Hepatocyte (in vitro differentiated cells): ENCODE results near the gene DSN1. TPM values are rescaled to one million over a fixed set of nuclear protein-coding genes. Genes with fewer than 3 reads are reported as not detected.

Experiments
- DNase-seq: peaks from one replicate; pipeline ENCODE4 v3.0.0-alpha.2; 2016; ENCODE audit warnings: low spot score
- H2AFZ ChIP-seq: fragments of 200-600 bp; sonication (generic); 2 replicates; pipeline ENCODE4 v1.6.0; 2016; ENCODE audit warnings: antibody characterized with exemption, mild to moderate bottlenecking
- H3K27ac ChIP-seq: fragments of 200-600 bp; sonication (generic); 2 replicates; pipeline ENCODE4 v1.5.1; 2016; ENCODE audit warnings: mild to moderate bottlenecking
- H3K27me3 ChIP-seq: fragments of 200-600 bp; sonication (generic); 2 replicates; pipeline ENCODE4 v1.6.1; 2016
- H3K36me3 ChIP-seq: fragments of 200-600 bp; sonication (generic); replicated peaks from 2 replicates; pipeline ENCODE4 v1.5.1; 2016; ENCODE audit warnings: low read depth; ENCODE audit not compliant: insufficient read depth
- H3K4me1 ChIP-seq: fragments of 200-600 bp; sonication (generic); 2 replicates; pipeline ENCODE4 v1.5.1; 2016; ENCODE audit warnings: mild to moderate bottlenecking, moderate library complexity; ENCODE audit not compliant: insufficient read depth
- H3K4me2 ChIP-seq: fragments of 200-600 bp; sonication (generic); 2 replicates; pipeline ENCODE4 v1.6.0; 2016
- H3K4me3 ChIP-seq: fragments of 200-600 bp; sonication (generic); 2 replicates; pipeline ENCODE4 v1.5.1; 2016; ENCODE audit warnings: mild to moderate bottlenecking
- H3K79me2 ChIP-seq: fragments of 200-600 bp; sonication (generic); 2 replicates; pipeline ENCODE4 v1.6.0; 2017; ENCODE audit warnings: mild to moderate bottlenecking
- H3K9me2 ChIP-seq: fragments of 200-600 bp; sonication (generic); replicated peaks from 2 replicates; pipeline ENCODE4 v1.6.0; 2017; ENCODE audit warnings: mild to moderate bottlenecking; ENCODE audit not compliant: insufficient read depth
- H3K9me3 ChIP-seq: fragments of 200-600 bp; sonication (generic); 2 replicates; pipeline ENCODE4 v1.5.1; 2016; ENCODE audit warnings: low read depth, mild to moderate bottlenecking
- H4K20me1 ChIP-seq: fragments of 200-600 bp; sonication (generic); 2 replicates; pipeline ENCODE4 v1.6.0; 2016; ENCODE audit warnings: mild to moderate bottlenecking; ENCODE audit not compliant: insufficient read depth, poor library complexity, severe bottlenecking
- EZH2 ChIP-seq: fragments of 200-600 bp; sonication (generic); IDR thresholded peaks from 2 replicates; pipeline ENCODE4 v1.6.1; 2016; ENCODE audit warnings: antibody characterized with exemption, mild to moderate bottlenecking, borderline replicate concordance
- EZH2phosphoT487 ChIP-seq: fragments of 200-600 bp; sonication (generic); IDR thresholded peaks from one replicate; pipeline ENCODE4 v1.6.1; 2018; ENCODE audit warnings: antibody characterized with exemption, mild to moderate bottlenecking, low read depth, moderate library complexity; ENCODE audit not compliant: unreplicated experiment, severe bottlenecking
- WGBS: methylation state at CpG from one replicate; pipeline ENCODE4 v1.1.6; 2016; ENCODE audit warnings: low lambda C conversion rate; ENCODE audit errors: missing lambda C conversion rate; 5-methylcytosine and 5-hydroxymethylcytosine counted together
- polyA plus RNA-seq: library from polyadenylated mRNA; unstranded; fragments of >200 nt; fragmentation: Nextera tagmentation; extraction: Ambion mirVana; gene quantifications from 2 replicates; pipeline ENCODE4 v1.2.1, GENCODE V29; 2016
- total RNA-seq: library from RNA; depleted of rRNA; stranded (reverse); fragments of >200 nt; gene quantifications from 2 replicates; pipeline ENCODE4 v1.2.3, GENCODE V29; 2014
- TF ChIP-seq, protein P1 (sequence below): fragments of 200-600 bp; sonication (generic); IDR thresholded peaks from 2 replicates; pipeline ENCODE4 v1.5.1; 2016; ENCODE audit warnings: antibody characterized with exemption, mild to moderate bottlenecking; ENCODE audit not compliant: poor library complexity

DSN1 gene
- total and polyA plus RNA-seq, 2 experiments from 2014 or later: 9.5 to 12.7 TPM

DNA sequence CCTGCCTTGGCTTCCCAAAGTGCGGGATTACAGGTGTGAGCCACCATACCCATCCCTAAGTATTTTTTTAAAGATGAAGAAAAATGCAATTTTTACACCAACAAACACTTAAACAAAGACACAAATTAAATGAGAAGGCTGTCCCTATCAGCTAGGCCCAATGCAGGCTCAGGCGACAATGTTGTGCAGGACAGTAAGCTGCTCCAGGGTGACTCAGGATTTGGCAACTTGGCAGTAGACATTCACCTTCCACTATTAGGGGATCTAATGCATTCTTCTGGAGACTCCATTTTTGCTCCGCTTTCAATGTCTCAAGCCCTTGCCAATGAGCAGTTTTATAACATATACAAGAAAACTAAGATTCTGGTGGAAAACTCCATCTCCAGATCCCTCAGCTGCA lies 47.4 kb downstream of the DSN1 start:
- DNase-seq: no peak
- no peak overlapping the region for H3K4me3 ChIP-seq
- no peaks in the 10 kb centered on the region for H4K20me1 ChIP-seq
- no peaks in the 10 kb centered on the region for H3K9me3 ChIP-seq
- H3K4me2 ChIP-seq: no peak overlapping the region
- no peak overlapping the region for H3K27ac ChIP-seq
- no peak for TF ChIP-seq EZH2
- no peak for TF ChIP-seq EZH2phosphoT487
- TF ChIP-seq, protein P1, sequence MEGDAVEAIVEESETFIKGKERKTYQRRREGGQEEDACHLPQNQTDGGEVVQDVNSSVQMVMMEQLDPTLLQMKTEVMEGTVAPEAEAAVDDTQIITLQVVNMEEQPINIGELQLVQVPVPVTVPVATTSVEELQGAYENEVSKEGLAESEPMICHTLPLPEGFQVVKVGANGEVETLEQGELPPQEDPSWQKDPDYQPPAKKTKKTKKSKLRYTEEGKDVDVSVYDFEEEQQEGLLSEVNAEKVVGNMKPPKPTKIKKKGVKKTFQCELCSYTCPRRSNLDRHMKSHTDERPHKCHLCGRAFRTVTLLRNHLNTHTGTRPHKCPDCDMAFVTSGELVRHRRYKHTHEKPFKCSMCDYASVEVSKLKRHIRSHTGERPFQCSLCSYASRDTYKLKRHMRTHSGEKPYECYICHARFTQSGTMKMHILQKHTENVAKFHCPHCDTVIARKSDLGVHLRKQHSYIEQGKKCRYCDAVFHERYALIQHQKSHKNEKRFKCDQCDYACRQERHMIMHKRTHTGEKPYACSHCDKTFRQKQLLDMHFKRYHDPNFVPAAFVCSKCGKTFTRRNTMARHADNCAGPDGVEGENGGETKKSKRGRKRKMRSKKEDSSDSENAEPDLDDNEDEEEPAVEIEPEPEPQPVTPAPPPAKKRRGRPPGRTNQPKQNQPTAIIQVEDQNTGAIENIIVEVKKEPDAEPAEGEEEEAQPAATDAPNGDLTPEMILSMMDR: no peak
- no peaks in the 10 kb centered on the region for H3K27me3 ChIP-seq
- no peaks in the 10 kb centered on the region for H3K9me2 ChIP-seq
- peaks cover 3% of the 10 kb centered on the region for H3K79me2 ChIP-seq
- 98% methylated on average over 3 of the region's 3 CpGs for WGBS
- H2AFZ ChIP-seq: no peak overlapping the region
- H3K36me3 ChIP-seq: no peaks in the 10 kb centered on the region
- H3K4me1 ChIP-seq: no peaks in the 10 kb centered on the region

DNA sequence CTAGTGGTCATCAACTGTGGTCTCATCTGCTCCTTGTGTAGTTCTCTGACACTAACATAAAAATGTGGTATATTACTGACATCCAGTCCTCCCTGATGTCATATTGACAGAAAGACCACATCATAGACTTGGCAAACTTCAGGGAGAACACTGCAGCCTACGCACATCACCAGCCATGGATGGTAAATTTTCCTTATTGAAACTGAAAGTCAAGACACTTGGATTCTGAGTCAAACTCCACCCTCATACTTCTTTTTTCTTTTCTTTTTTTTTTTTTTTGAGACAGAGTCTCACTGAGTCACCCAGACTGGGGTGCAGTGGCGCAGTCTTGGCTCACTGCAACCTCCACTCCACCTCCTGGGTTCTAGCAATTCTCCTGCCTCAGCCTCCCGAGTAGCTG lies 53.1 kb downstream of the DSN1 start:
- no peaks in the 10 kb centered on the region for H3K9me3 ChIP-seq
- no peak overlapping the region for H3K4me2 ChIP-seq
- TF ChIP-seq EZH2 (no peak), EZH2phosphoT487 (no peak)
- TF ChIP-seq, protein P1: no peak
- H3K36me3 ChIP-seq: no peaks in the 10 kb centered on the region
- DNase-seq: no peak
- H3K9me2 ChIP-seq: no peaks in the 10 kb centered on the region
- H2AFZ ChIP-seq: no peak overlapping the region
- H3K4me1 ChIP-seq: no peaks in the 10 kb centered on the region
- H3K27me3 ChIP-seq: no peaks in the 10 kb centered on the region
- no peak overlapping the region for H3K4me3 ChIP-seq
- peaks cover 3% of the 10 kb centered on the region for H3K79me2 ChIP-seq
- WGBS: 97% methylated on average over 3 of the region's 3 CpGs
- H3K27ac ChIP-seq: no peak overlapping the region
- no peaks in the 10 kb centered on the region for H4K20me1 ChIP-seq

DNA sequence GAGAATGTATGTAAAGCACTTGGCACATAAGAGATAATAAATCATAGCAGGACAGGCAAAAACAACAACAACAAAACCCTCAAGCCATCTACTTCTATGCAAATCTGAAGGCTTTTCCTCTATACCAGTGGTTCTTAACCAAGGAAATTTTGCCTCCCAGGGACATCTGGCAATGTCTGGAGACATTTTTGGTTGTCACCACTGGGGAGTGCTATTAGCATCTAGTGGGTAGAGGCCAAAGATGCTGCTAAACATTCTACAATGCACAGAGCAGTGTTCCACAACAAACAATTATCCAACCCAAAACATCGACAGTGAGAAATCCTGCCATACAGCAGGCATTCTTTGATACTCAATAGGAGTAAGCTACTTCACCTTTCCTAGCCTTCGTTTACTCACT lies 55.9 kb downstream of the DSN1 start:
- no peaks in the 10 kb centered on the region for H3K79me2 ChIP-seq
- H3K36me3 ChIP-seq: no peaks in the 10 kb centered on the region
- H3K4me2 ChIP-seq: no peak overlapping the region
- H3K27me3 ChIP-seq: no peaks in the 10 kb centered on the region
- H3K4me1 ChIP-seq: no peaks in the 10 kb centered on the region
- DNase-seq: no peak
- no peaks in the 10 kb centered on the region for H3K9me2 ChIP-seq
- H3K27ac ChIP-seq: no peak overlapping the region
- no peak overlapping the region for H2AFZ ChIP-seq
- 95% methylated on average over 2 of the region's 2 CpGs for WGBS
- H3K4me3 ChIP-seq: no peak overlapping the region
- H3K9me3 ChIP-seq: no peaks in the 10 kb centered on the region
- H4K20me1 ChIP-seq: no peaks in the 10 kb centered on the region
- TF ChIP-seq EZH2phosphoT487: no peak
- TF ChIP-seq, protein P1: no peak
- no peak for TF ChIP-seq EZH2

DNA sequence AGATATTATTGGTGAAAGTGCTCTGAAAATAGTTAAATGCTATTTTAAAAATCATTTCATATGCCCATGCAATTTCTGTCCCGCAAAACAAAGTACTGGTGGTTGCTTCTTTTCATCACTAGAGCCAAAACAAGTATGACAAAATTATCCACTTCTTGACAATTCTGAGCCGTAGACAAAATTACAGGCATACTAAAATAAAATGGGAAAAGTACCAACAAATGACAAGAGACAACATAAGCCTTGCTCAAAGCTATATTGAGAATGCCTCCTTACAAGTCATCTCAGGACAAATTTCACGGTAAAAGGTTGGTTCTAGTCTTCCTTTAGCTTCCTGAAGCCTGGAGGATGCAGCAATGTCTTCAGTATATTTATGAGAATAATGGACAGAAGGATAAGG lies 56.5 kb downstream of the DSN1 start:
- no peak overlapping the region for H3K4me2 ChIP-seq
- H3K27me3 ChIP-seq: no peaks in the 10 kb centered on the region
- WGBS: 92% methylated on average over 3 of the region's 3 CpGs
- H3K79me2 ChIP-seq: no peaks in the 10 kb centered on the region
- no peak overlapping the region for H2AFZ ChIP-seq
- no peak for DNase-seq
- H3K36me3 ChIP-seq: no peaks in the 10 kb centered on the region
- no peaks in the 10 kb centered on the region for H4K20me1 ChIP-seq
- no peaks in the 10 kb centered on the region for H3K9me3 ChIP-seq
- TF ChIP-seq EZH2 (no peak), EZH2phosphoT487 (no peak)
- TF ChIP-seq, protein P1: no peak
- H3K27ac ChIP-seq: no peak overlapping the region
- no peaks in the 10 kb centered on the region for H3K4me1 ChIP-seq
- no peak overlapping the region for H3K4me3 ChIP-seq
- H3K9me2 ChIP-seq: no peaks in the 10 kb centered on the region
